PC-9 (cell line): ENCODE results near the gene PALLD. TPM values are rescaled to one million over a fixed set of nuclear protein-coding genes. Genes with fewer than 3 reads are reported as not detected.
"Not testable (repeated sequence)": the region's sequence is repeated elsewhere in the genome, so short reads cannot be mapped to it uniquely, and the experiment has no call there.

Experiments
- Bru-seq: library from RNA; stranded (reverse); fragments of 400-500 nt; gene quantifications from one replicate; lab custom pipeline; 2021; lab: Mats Ljungman, UMichigan
- BruChase-seq, 2 experiments: library from RNA; stranded (reverse); fragments of 400-500 nt; gene quantifications; one replicate each; lab custom pipeline; 2021; lab: Mats Ljungman, UMichigan
- BruUV-seq: library from RNA; stranded (reverse); fragments of 400-500 nt; replicated peaks from 2 replicates; lab custom pipeline; 2021; lab: Mats Ljungman, UMichigan
- CTCF ChIA-PET: fragments of 300-600 bp; sonication (Branson Sonifier 250); formaldehyde crosslinking; loops from one replicate; lab custom pipeline; 2022; ENCODE audit warnings: antibody characterized with exemption; lab: Charles Lee
- POLR2A ChIA-PET: fragments of 300-600 bp; sonication (Branson Sonifier 250); formaldehyde crosslinking; loops from one replicate; lab custom pipeline; 2022; ENCODE audit warnings: antibody characterized with exemption; ENCODE audit not compliant: unreplicated experiment; lab: Charles Lee
- DNase-seq, 2 experiments: peaks; one replicate each; pipeline versions ENCODE4 v3.0.0 to v3.0.0-alpha.2; 2015 to 2022; ENCODE audit warnings: mixed read lengths in 1 of 2
- H2AFZ ChIP-seq: fragments of 200-600 bp; sonication (generic); 2 replicates; pipeline ENCODE4 v1.8.1; 2017; ENCODE audit warnings: antibody characterized with exemption
- H3F3A ChIP-seq: fragments of 200-600 bp; sonication (generic); 2 replicates; pipeline ENCODE4 v1.8.1; 2017; ENCODE audit warnings: antibody characterized with exemption, mild to moderate bottlenecking, low read depth; ENCODE audit not compliant: insufficient read depth
- H3K27ac ChIP-seq: fragments of 200-600 bp; sonication (generic); 2 replicates; pipeline ENCODE4 v1.6.1; 2016; ENCODE audit warnings: mixed run types
- H3K27me3 ChIP-seq: fragments of 200-600 bp; sonication (generic); 2 replicates; pipeline ENCODE4 v1.6.1; 2016; ENCODE audit warnings: low read depth, mixed run types; ENCODE audit not compliant: insufficient read depth
- H3K36me3 ChIP-seq: fragments of 200-600 bp; sonication (generic); 2 replicates; pipeline ENCODE4 v1.6.1; 2016; ENCODE audit warnings: low read depth, mixed run types
- H3K4me1 ChIP-seq: fragments of 200-600 bp; sonication (generic); replicated peaks from 2 replicates; pipeline ENCODE4 v1.6.1; 2016; ENCODE audit warnings: mixed run types; ENCODE audit not compliant: insufficient read depth
- H3K4me2 ChIP-seq: fragments of 200-600 bp; sonication (generic); 2 replicates; pipeline ENCODE4 v1.6.1; 2017; ENCODE audit warnings: mixed run types
- H3K4me3 ChIP-seq: fragments of 200-600 bp; sonication (generic); 2 replicates; pipeline ENCODE4 v1.6.1; 2016; ENCODE audit warnings: mixed run types
- H3K79me2 ChIP-seq: fragments of 200-600 bp; sonication (generic); 2 replicates; pipeline ENCODE4 v1.6.1; 2017; ENCODE audit warnings: low read depth, mixed run types
- H3K9me2 ChIP-seq: fragments of 200-600 bp; sonication (generic); 2 replicates; pipeline ENCODE4 v1.8.1; 2017; ENCODE audit warnings: mild to moderate bottlenecking; ENCODE audit not compliant: insufficient read depth
- H3K9me3 ChIP-seq: fragments of 200-600 bp; sonication (generic); 2 replicates; pipeline ENCODE4 v1.8.1; 2016; ENCODE audit warnings: low read depth; ENCODE audit not compliant: insufficient read depth
- H4K20me1 ChIP-seq: fragments of 200-600 bp; sonication (generic); 2 replicates; pipeline ENCODE4 v1.8.1; 2017; ENCODE audit not compliant: insufficient read depth
- EZH2 ChIP-seq: fragments of 200-600 bp; sonication (generic); IDR thresholded peaks from 2 replicates; pipeline ENCODE4 v1.8.0; 2017; ENCODE audit warnings: antibody characterized with exemption, low read depth
- intact Hi-C: fragments of 100-400 bp; cut with micrococcal nuclease; formaldehyde crosslinking; loops from one replicate; pipeline ENCODE4 v1.10.0; 2022; ENCODE audit not compliant: unreplicated experiment
- long read RNA-seq: library from polyadenylated mRNA; stranded (forward); transcript quantifications from one replicate; pipeline ENCODE4 v2.0.0, GENCODE V29; 2022
- total RNA-seq: library from RNA; stranded (reverse); gene quantifications from 2 replicates; pipeline ENCODE4 v1.2.3, GENCODE V29; 2021
- TF ChIP-seq, protein P1 (sequence below): fragments of 200-600 bp; sonication (generic); conservative IDR thresholded peaks from 2 replicates; pipeline ENCODE4 v1.6.1; 2017; ENCODE audit warnings: mixed run types, antibody characterized with exemption, mild to moderate bottlenecking, moderate library complexity

The PALLD gene
- total RNA-seq (139 and 156 TPM in 2 replicates), Bru-seq, nascent RNA (percentile 87 among the genes with signal in this experiment), BruChase-seq, experiment 1, labeled RNA remaining after a 2-hour chase (percentile 88 among the genes with signal in this experiment), BruChase-seq, experiment 2, labeled RNA remaining after a 6-hour chase (percentile 80 among the genes with signal in this experiment)
- long read RNA-seq, full-length matches to known transcripts, result 95 of 175 reads
- long read RNA-seq, partial matches to known transcripts, result 28 of 175 reads
- long read RNA-seq, other reads (novel, unspliced or antisense), result 52 of 175 reads

GRCh38 chr4:168496834-168497233, at the start of gene PALLD:
Gene PALLD (plus strand): TSS chr4:168497052.
- peaks cover 12% of the 10 kb centered on the region for H3K4me1 ChIP-seq
- no peaks in the 10 kb centered on the region for H3K79me2 ChIP-seq
- BruUV-seq, result no TSS peak
- H2AFZ ChIP-seq, result no peak within 1 kb of the TSS
- DNase-seq, result peak in 1 of 2 experiments; percentile 34
- no peaks in the 10 kb centered on the region for H4K20me1 ChIP-seq
- no peak within 1 kb of the TSS for H3K4me2 ChIP-seq
- no peak within 1 kb of the TSS for H3K27ac ChIP-seq
- no peaks in the 10 kb centered on the region for H3K9me3 ChIP-seq
- ChIA-PET POLR2A (interaction anchor here (0.6 to 0.9 kb wide), 7 partner anchors 9 to 417 kb away, joined by 3 to 10 read pairs (median 7); no protein-coding TSS in a partner anchor), CTCF (no interaction called here)
- H3K4me3 ChIP-seq, result no peak within 1 kb of the TSS
- no peaks in the 10 kb centered on the region for H3K36me3 ChIP-seq
- intact Hi-C loops, result no loop called here
- H3K27me3 ChIP-seq, result no peaks in the 10 kb centered on the region
- H3F3A ChIP-seq, result peaks cover 5% of the 10 kb centered on the region; the same call in 1 of the 2 replicates
- TF ChIP-seq, protein P1, sequence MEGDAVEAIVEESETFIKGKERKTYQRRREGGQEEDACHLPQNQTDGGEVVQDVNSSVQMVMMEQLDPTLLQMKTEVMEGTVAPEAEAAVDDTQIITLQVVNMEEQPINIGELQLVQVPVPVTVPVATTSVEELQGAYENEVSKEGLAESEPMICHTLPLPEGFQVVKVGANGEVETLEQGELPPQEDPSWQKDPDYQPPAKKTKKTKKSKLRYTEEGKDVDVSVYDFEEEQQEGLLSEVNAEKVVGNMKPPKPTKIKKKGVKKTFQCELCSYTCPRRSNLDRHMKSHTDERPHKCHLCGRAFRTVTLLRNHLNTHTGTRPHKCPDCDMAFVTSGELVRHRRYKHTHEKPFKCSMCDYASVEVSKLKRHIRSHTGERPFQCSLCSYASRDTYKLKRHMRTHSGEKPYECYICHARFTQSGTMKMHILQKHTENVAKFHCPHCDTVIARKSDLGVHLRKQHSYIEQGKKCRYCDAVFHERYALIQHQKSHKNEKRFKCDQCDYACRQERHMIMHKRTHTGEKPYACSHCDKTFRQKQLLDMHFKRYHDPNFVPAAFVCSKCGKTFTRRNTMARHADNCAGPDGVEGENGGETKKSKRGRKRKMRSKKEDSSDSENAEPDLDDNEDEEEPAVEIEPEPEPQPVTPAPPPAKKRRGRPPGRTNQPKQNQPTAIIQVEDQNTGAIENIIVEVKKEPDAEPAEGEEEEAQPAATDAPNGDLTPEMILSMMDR, result no peak
- TF ChIP-seq EZH2, result no peak
- no peaks in the 10 kb centered on the region for H3K9me2 ChIP-seq

DNA sequence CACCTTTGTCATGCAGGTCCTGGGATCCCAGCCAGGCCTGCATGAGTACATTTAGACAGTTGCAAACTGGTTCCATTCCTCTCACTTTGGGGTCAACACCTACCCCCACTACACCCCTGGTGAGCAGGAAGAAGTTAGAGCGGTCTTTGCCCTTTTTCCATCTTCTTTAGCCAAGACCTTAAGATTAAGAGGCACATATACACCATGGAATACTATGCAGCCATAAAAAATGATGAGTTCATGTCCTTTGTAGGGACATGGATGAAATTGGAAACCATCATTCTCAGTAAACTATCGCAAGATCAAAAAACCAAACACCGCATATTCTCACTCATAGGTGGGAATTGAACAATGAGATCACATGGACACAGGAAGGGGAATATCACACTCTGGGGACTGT, 47.8 kb upstream of the PALLD start:
- H3K27ac ChIP-seq, DNase-seq, H3F3A ChIP-seq, H3K4me3 ChIP-seq, H3K9me3 ChIP-seq, H3K4me2 ChIP-seq, CTCF ChIA-PET, H3K36me3 ChIP-seq, H3K27me3 ChIP-seq, H3K79me2 ChIP-seq, BruUV-seq, intact Hi-C loops, H3K9me2 ChIP-seq, H2AFZ ChIP-seq, POLR2A ChIA-PET, H4K20me1 ChIP-seq: not testable (repeated sequence)
- peaks cover 15% of the 10 kb centered on the region for H3K4me1 ChIP-seq

- Histone ChIP-seq H3K4me2 (no peak overlapping the region), H3K9me2 (no peaks in the 10 kb centered on the region), H3K4me1 (peaks cover 15% of the 10 kb centered on the region), H3K36me3 (no peaks in the 10 kb centered on the region), H4K20me1 (no peaks in the 10 kb centered on the region), H3K79me2 (no peaks in the 10 kb centered on the region), H3K27ac (no peak overlapping the region), H3K4me3 (no peak overlapping the region), H3K27me3 (no peaks in the 10 kb centered on the region), H3F3A (0 out of 2 replicates have a peak, but pooled peaks cover 3% of the 10 kb centered on the region), H2AFZ (no peak overlapping the region), H3K9me3 (no peaks in the 10 kb centered on the region; the same call in 1 of the 2 replicates)
- DNase-seq, result no peak
- no TSS peak for BruUV-seq
- no peak for TF ChIP-seq EZH2
- TF ChIP-seq, protein P1, result no peak
- CTCF ChIA-PET, result interaction anchor here (0.7 kb wide), 1 partner anchor 85 kb away, joined by 5 read pairs; no protein-coding TSS in a partner anchor
- POLR2A ChIA-PET, result no interaction called here
- intact Hi-C loops, result no loop called here
Measured at GRCh38 chr4:168449719-168450452, 47.0 kb upstream of the PALLD start.
